GM23338 (cell line): Measurements from ENCODE around the gene DEDD2. TPM values are rescaled to one million over a fixed set of nuclear protein-coding genes. Genes with fewer than 3 reads are reported as not detected.

ENCODE experiments used
- ATAC-seq: fragments of 200-7000 bp; cut with Tn5 transposase; 3 replicates; pipeline ENCODE4 v1.9.1; 2020
- DNase-seq: peaks from one replicate; pipeline ENCODE4 v3.0.0-alpha.2; 2015; ENCODE audit warnings: low spot score
- H2AFZ ChIP-seq: fragments of 200-600 bp; sonication (generic); 2 replicates; pipeline ENCODE4 v1.8.0; 2016; ENCODE audit warnings: antibody characterized with exemption, mild to moderate bottlenecking, moderate library complexity
- H3F3A ChIP-seq: fragments of 200-600 bp; sonication (generic); replicated peaks from 2 replicates; pipeline ENCODE4 v1.8.0; 2017; ENCODE audit warnings: antibody characterized with exemption, mixed run types, low read depth
- H3K27ac ChIP-seq: fragments of 200-600 bp; sonication (generic); 2 replicates; pipeline ENCODE4 v1.6.1; 2016; ENCODE audit warnings: low read depth
- H3K27me3 ChIP-seq: fragments of 200-600 bp; sonication (generic); 2 replicates; pipeline ENCODE4 v1.8.0; 2016; ENCODE audit warnings: mild to moderate bottlenecking, mixed run types, moderate library complexity; ENCODE audit not compliant: insufficient read depth
- H3K36me3 ChIP-seq: fragments of 200-600 bp; sonication (generic); 2 replicates; pipeline ENCODE4 v1.8.0; 2016; ENCODE audit warnings: mild to moderate bottlenecking; ENCODE audit not compliant: insufficient read depth
- H3K4me1 ChIP-seq: fragments of 200-600 bp; sonication (generic); 2 replicates; pipeline ENCODE4 v1.8.0; 2016; ENCODE audit warnings: mild to moderate bottlenecking, moderate library complexity; ENCODE audit not compliant: insufficient read depth
- H3K4me2 ChIP-seq: fragments of 200-600 bp; sonication (generic); 2 replicates; pipeline ENCODE4 v1.7.1; 2017; ENCODE audit warnings: mixed run types
- H3K4me3 ChIP-seq: fragments of 200-600 bp; sonication (generic); 2 replicates; pipeline ENCODE4 v1.6.1; 2016; ENCODE audit warnings: mixed run types
- H3K79me2 ChIP-seq: fragments of 200-600 bp; sonication (generic); replicated peaks from 2 replicates; pipeline ENCODE4 v1.8.0; 2017; ENCODE audit warnings: mild to moderate bottlenecking; ENCODE audit not compliant: insufficient read depth
- H3K9me2 ChIP-seq: fragments of 200-600 bp; sonication (generic); 2 replicates; pipeline ENCODE4 v1.8.0; 2017; ENCODE audit not compliant: insufficient read depth
- H4K20me1 ChIP-seq: fragments of 200-600 bp; sonication (generic); replicated peaks from 2 replicates; pipeline ENCODE4 v1.8.0; 2017; ENCODE audit warnings: mild to moderate bottlenecking; ENCODE audit not compliant: insufficient read depth
- H3K27ac Mint-ChIP-seq: 2 replicates; pipeline ENCODE4 v1.8.0; 2020; ENCODE audit warnings: inconsistent platforms, mild to moderate bottlenecking, moderate library complexity, mixed read lengths
- H3K27me3 Mint-ChIP-seq: 3 replicates; pipeline ENCODE4 v1.8.0; 2022; ENCODE audit warnings: low read depth, mild to moderate bottlenecking, moderate library complexity, mixed read lengths, inconsistent platforms; ENCODE audit not compliant: insufficient read depth, poor library complexity
- H3K36me3 Mint-ChIP-seq: 3 replicates; pipeline ENCODE4 v1.8.0; 2021; ENCODE audit warnings: low read depth, mild to moderate bottlenecking, inconsistent platforms, moderate library complexity, mixed read lengths
- H3K4me1 Mint-ChIP-seq: 3 replicates; pipeline ENCODE4 v1.8.0; 2020; ENCODE audit warnings: mild to moderate bottlenecking, inconsistent platforms, mixed read lengths
- H3K4me3 Mint-ChIP-seq: 3 replicates; pipeline ENCODE4 v1.8.0; 2021; ENCODE audit warnings: moderate library complexity, mild to moderate bottlenecking, inconsistent platforms, mixed read lengths
- H3K9me3 Mint-ChIP-seq: 3 replicates; pipeline ENCODE4 v1.8.0; 2020; ENCODE audit warnings: moderate library complexity, mild to moderate bottlenecking, inconsistent platforms, mixed read lengths
- CREB1 ChIP-seq: fragments of 250-450 bp; sonication (Bioruptor Pico); IDR thresholded peaks from 2 replicates; pipeline ENCODE4 v1.5.0; 2020; ENCODE audit warnings: low read depth, mild to moderate bottlenecking, moderate library complexity
- EZH2phosphoT487 ChIP-seq: fragments of 200-600 bp; sonication (generic); IDR thresholded peaks from one replicate; pipeline ENCODE4 v1.8.1; 2018; ENCODE audit warnings: antibody characterized with exemption; ENCODE audit not compliant: unreplicated experiment
- JUNB ChIP-seq: IDR thresholded peaks from one replicate; pipeline ENCODE4 v1.6.1; 2016; ENCODE audit warnings: antibody characterized with exemption; ENCODE audit not compliant: unreplicated experiment
- POLR2AphosphoS5 ChIP-seq: IDR thresholded peaks from 2 replicates; pipeline ENCODE4 v1.6.1; 2016; ENCODE audit warnings: antibody characterized with exemption, low read depth
- STAT1 ChIP-seq: IDR thresholded peaks from one replicate; pipeline ENCODE4 v1.6.1; 2016; ENCODE audit warnings: antibody characterized with exemption; ENCODE audit not compliant: unreplicated experiment
- ZNF331 ChIP-seq: fragments of 250-450 bp; sonication (Bioruptor Pico); IDR thresholded peaks from 2 replicates; pipeline ENCODE4 v1.5.0; 2020; ENCODE audit warnings: low read depth, mild to moderate bottlenecking, moderate library complexity
- polyA plus RNA-seq: library from polyadenylated mRNA; unstranded; fragments of >200 nt; fragmentation: Nextera tagmentation; extraction: Ambion mirVana; gene quantifications from 2 replicates; pipeline ENCODE4 v1.2.1, GENCODE V29; 2016
- total RNA-seq: library from RNA; depleted of rRNA; stranded (reverse); fragments of >200 nt; shearing (Covaris generic); gene quantifications from 2 replicates; pipeline ENCODE4 v1.2.3, GENCODE V29; 2014
- TF ChIP-seq, protein P1 (sequence below), 2 experiments: fragments of 200-600 bp in 1 of 2; sonication (generic) in 1 of 2; conservative IDR thresholded peaks; 2 replicates each; pipeline versions ENCODE4 v1.5.1 to v1.6.1; 2016 to 2017; ENCODE audit warnings: antibody characterized with exemption in 2 of 2, low read depth in 2 of 2, mild to moderate bottlenecking in 2 of 2, moderate library complexity in 1 of 2
- TF ChIP-seq, protein P2 (sequence below): fragments of 250-450 bp; sonication (Bioruptor Pico); IDR thresholded peaks from 2 replicates; pipeline ENCODE4 v1.5.0; 2020; ENCODE audit warnings: mild to moderate bottlenecking, moderate library complexity
- TF ChIP-seq, protein P3 (sequence below): IDR thresholded peaks from 2 replicates; pipeline ENCODE4 v1.6.1; 2016; ENCODE audit warnings: antibody characterized with exemption

DEDD2 gene
- total and polyA plus RNA-seq, 2 experiments from 2014 or later, result 23.4 to 63.0 TPM

DNA sequence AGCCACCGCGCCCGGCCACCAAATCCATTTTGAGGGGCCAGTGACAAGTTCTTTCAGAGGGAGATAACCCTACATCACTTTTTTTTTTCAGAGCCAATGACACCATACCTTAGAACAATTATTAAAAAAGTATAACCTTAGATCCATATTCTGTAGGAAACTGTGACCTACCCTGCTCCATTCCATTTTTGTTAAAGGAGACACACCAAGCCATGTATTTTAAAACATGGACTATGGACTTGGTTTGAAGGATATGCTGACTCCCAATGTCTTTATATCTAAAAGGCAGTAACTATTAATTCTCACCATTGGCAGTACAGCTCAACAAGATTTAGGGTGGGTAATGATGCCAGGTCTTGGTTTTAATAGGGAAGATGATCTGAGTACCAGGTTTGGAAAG is 23.8 kb upstream of the DEDD2 start (continued):
- TF ChIP-seq, protein P1, sequence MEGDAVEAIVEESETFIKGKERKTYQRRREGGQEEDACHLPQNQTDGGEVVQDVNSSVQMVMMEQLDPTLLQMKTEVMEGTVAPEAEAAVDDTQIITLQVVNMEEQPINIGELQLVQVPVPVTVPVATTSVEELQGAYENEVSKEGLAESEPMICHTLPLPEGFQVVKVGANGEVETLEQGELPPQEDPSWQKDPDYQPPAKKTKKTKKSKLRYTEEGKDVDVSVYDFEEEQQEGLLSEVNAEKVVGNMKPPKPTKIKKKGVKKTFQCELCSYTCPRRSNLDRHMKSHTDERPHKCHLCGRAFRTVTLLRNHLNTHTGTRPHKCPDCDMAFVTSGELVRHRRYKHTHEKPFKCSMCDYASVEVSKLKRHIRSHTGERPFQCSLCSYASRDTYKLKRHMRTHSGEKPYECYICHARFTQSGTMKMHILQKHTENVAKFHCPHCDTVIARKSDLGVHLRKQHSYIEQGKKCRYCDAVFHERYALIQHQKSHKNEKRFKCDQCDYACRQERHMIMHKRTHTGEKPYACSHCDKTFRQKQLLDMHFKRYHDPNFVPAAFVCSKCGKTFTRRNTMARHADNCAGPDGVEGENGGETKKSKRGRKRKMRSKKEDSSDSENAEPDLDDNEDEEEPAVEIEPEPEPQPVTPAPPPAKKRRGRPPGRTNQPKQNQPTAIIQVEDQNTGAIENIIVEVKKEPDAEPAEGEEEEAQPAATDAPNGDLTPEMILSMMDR (conservative IDR thresholded peaks at IDR 0.05; ENCODE audit: low read depth in 2 of 2), result no peak
- TF ChIP-seq ZNF331 (no peak), STAT1 (no peak), EZH2phosphoT487 (no peak)
- TF ChIP-seq, protein P2, sequence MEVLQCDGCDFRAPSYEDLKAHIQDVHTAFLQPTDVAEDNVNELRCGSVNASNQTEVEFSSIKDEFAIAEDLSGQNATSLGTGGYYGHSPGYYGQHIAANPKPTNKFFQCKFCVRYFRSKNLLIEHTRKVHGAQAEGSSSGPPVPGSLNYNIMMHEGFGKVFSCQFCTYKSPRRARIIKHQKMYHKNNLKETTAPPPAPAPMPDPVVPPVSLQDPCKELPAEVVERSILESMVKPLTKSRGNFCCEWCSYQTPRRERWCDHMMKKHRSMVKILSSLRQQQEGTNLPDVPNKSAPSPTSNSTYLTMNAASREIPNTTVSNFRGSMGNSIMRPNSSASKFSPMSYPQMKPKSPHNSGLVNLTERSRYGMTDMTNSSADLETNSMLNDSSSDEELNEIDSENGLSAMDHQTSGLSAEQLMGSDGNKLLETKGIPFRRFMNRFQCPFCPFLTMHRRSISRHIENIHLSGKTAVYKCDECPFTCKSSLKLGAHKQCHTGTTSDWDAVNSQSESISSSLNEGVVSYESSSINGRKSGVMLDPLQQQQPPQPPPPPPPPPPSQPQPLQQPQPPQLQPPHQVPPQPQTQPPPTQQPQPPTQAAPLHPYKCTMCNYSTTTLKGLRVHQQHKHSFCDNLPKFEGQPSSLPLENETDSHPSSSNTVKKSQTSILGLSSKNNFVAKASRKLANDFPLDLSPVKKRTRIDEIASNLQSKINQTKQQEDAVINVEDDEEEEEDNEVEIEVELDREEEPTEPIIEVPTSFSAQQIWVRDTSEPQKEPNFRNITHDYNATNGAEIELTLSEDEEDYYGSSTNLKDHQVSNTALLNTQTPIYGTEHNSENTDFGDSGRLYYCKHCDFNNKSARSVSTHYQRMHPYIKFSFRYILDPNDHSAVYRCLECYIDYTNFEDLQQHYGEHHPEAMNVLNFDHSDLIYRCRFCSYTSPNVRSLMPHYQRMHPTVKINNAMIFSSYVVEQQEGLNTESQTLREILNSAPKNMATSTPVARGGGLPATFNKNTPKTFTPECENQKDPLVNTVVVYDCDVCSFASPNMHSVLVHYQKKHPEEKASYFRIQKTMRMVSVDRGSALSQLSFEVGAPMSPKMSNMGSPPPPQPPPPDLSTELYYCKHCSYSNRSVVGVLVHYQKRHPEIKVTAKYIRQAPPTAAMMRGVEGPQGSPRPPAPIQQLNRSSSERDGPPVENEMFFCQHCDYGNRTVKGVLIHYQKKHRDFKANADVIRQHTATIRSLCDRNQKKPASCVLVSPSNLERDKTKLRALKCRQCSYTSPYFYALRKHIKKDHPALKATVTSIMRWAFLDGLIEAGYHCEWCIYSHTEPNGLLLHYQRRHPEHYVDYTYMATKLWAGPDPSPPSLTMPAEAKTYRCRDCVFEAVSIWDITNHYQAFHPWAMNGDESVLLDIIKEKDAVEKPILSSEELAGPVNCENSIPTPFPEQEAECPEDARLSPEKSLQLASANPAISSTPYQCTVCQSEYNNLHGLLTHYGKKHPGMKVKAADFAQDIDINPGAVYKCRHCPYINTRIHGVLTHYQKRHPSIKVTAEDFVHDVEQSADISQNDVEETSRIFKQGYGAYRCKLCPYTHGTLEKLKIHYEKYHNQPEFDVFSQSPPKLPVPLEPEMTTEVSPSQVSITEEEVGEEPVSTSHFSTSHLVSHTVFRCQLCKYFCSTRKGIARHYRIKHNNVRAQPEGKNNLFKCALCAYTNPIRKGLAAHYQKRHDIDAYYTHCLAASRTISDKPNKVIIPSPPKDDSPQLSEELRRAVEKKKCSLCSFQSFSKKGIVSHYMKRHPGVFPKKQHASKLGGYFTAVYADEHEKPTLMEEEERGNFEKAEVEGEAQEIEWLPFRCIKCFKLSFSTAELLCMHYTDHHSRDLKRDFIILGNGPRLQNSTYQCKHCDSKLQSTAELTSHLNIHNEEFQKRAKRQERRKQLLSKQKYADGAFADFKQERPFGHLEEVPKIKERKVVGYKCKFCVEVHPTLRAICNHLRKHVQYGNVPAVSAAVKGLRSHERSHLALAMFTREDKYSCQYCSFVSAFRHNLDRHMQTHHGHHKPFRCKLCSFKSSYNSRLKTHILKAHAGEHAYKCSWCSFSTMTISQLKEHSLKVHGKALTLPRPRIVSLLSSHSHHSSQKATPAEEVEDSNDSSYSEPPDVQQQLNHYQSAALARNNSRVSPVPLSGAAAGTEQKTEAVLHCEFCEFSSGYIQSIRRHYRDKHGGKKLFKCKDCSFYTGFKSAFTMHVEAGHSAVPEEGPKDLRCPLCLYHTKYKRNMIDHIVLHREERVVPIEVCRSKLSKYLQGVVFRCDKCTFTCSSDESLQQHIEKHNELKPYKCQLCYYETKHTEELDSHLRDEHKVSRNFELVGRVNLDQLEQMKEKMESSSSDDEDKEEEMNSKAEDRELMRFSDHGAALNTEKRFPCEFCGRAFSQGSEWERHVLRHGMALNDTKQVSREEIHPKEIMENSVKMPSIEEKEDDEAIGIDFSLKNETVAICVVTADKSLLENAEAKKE (CRISPR knock-in tag), result no peak

DNA sequence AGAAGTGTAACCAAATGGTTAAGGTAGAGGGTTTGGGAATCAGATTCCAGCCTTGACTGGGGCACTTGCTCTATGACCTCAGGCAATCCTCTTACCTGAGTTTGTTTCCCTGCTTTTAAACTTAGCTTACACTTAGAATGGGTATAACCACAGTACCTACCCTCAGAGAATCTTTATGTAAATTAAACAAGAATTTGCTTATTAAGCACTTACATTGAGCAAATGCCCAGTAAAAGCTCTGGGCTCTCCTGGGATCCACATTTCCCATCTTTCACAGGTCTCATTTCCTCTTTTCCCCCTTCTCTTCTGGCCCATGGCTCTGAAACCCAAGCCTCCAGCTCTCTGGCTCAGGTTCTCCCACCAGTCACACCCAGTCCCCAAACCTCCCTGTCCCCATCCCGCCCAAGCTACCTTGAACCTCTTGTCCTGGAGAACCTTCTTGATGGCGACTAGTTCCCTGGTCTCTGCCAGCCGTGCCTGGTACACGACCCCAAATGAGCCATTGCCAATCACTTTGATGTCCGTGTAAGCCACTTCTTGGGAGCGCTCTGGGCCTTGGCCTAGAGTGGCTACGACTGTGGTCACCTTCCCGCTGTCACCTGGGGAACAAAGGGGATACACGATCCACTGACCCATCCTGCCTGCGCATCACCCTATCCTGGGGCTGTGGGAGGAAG is 22.2 kb upstream of the DEDD2 start:
- Mint-ChIP-seq H3K4me3 (no peak overlapping the region), H3K4me1 (peaks cover 10% of the 10 kb centered on the region), H3K27me3 (peaks cover 22% of the 10 kb centered on the region), H3K9me3 (no peaks in the 10 kb centered on the region; the same call in 2 of the 3 replicates), H3K36me3 (peaks cover 39% of the 10 kb centered on the region), H3K27ac (no peak overlapping the region)
- H3K36me3 ChIP-seq, result no peaks in the 10 kb centered on the region
- H3K27me3 ChIP-seq, result no peaks in the 10 kb centered on the region
- H3K4me1 ChIP-seq, result peaks cover 16% of the 10 kb centered on the region
- H3K9me2 ChIP-seq, result no peaks in the 10 kb centered on the region
- DNase-seq, result no peak
- no peak overlapping the region for H3K4me2 ChIP-seq
- peaks cover 35% of the 10 kb centered on the region; the same call in 1 of the 2 replicates for H4K20me1 ChIP-seq
- no peak overlapping the region for H3K4me3 ChIP-seq
- no peak overlapping the region for H3K27ac ChIP-seq
- H2AFZ ChIP-seq, result no peak overlapping the region
- no peak for ATAC-seq
- H3F3A ChIP-seq, result 0 out of 2 replicates have a peak, but pooled peaks cover 13% of the 10 kb centered on the region
- peaks cover 21% of the 10 kb centered on the region for H3K79me2 ChIP-seq
- TF ChIP-seq, protein P3, sequence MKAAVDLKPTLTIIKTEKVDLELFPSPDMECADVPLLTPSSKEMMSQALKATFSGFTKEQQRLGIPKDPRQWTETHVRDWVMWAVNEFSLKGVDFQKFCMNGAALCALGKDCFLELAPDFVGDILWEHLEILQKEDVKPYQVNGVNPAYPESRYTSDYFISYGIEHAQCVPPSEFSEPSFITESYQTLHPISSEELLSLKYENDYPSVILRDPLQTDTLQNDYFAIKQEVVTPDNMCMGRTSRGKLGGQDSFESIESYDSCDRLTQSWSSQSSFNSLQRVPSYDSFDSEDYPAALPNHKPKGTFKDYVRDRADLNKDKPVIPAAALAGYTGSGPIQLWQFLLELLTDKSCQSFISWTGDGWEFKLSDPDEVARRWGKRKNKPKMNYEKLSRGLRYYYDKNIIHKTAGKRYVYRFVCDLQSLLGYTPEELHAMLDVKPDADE, result no peak
- TF ChIP-seq JUNB (no peak), POLR2AphosphoS5 (no peak), EZH2phosphoT487 (no peak), STAT1 (no peak), CREB1 (no peak)
- TF ChIP-seq, protein P1 (conservative IDR thresholded peaks at IDR 0.05; ENCODE audit: low read depth in 2 of 2), result no peak
